ENCODE results near the gene NECTIN4.

GRCh38 chr1:161081519-161081918 lies 7.8 kb downstream of the NECTIN4 start:
- TF ChIP-seq, protein P1, sequence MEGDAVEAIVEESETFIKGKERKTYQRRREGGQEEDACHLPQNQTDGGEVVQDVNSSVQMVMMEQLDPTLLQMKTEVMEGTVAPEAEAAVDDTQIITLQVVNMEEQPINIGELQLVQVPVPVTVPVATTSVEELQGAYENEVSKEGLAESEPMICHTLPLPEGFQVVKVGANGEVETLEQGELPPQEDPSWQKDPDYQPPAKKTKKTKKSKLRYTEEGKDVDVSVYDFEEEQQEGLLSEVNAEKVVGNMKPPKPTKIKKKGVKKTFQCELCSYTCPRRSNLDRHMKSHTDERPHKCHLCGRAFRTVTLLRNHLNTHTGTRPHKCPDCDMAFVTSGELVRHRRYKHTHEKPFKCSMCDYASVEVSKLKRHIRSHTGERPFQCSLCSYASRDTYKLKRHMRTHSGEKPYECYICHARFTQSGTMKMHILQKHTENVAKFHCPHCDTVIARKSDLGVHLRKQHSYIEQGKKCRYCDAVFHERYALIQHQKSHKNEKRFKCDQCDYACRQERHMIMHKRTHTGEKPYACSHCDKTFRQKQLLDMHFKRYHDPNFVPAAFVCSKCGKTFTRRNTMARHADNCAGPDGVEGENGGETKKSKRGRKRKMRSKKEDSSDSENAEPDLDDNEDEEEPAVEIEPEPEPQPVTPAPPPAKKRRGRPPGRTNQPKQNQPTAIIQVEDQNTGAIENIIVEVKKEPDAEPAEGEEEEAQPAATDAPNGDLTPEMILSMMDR (IDR thresholded peaks at IDR 0.05; ENCODE audit: borderline replicate concordance, extremely low read depth, low read length, poor library complexity, severe bottlenecking) = no peak
- TF ChIP-seq EZH2 (IDR thresholded peaks at IDR 0.05; ENCODE audit: borderline replicate concordance, low read depth, low read length, severe bottlenecking) = no peak
